Measurements from ENCODE around the gene SPIRE1. TPM values are rescaled to one million over a fixed set of nuclear protein-coding genes. Genes with fewer than 3 reads are reported as not detected.

The SPIRE1 gene
- total and polyA plus RNA-seq, 4 experiments from 2014 or later = 1.7 to 3.0 (median 1.8) TPM; not detected in 1

DNA sequence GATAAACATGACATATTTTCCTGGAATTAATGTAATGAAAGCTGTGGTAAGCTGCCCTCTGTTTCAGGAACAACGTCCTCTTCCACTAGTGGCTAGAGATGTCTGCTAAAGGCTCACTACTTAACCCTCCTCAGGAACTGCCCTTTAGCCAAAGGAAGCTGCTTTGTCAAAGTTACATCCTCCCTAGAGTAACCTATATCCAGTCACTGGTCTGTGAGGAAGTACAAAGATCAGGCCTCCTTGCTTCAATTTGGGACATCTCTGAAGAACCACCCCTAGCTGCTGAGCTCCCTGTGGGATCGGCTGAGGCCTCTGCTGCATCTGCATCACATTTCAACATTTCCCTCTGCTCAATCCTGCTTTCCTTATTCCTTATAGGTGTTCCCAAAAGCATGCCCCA lies 142.4 kb downstream of the SPIRE1 start:
- intact Hi-C loops (cut with micrococcal nuclease) = no loop called here
- no peaks in the 10 kb centered on the region for H3K27me3 ChIP-seq (ENCODE audit: insufficient read depth, low read length)
- Mint-ChIP-seq H3K9me3 (no peaks in the 10 kb centered on the region), H3K27me3 (peaks cover 1 to 5% of the 10 kb centered on the region in 2 donors), H3K36me3 (no peaks in the 10 kb centered on the region), H3K27ac (no peak overlapping the region), H3K4me1 (no peaks in the 10 kb centered on the region), H3K4me3 (no peak overlapping the region)
- ChIA-PET CTCF (ENCODE audit: partially characterized antibody) (no interaction called here), POLR2A (ENCODE audit: partially characterized antibody) (no interaction called here)
- no peak for DNase-seq
- H3K4me3 ChIP-seq (ENCODE audit: low read length in 2 of 2) = no peak overlapping the region
- no peaks in the 10 kb centered on the region for H3K36me3 ChIP-seq (ENCODE audit: insufficient read depth, low read length)
- no peak overlapping the region for H3K27ac ChIP-seq (ENCODE audit: low read depth, low read length)
- no peaks in the 10 kb centered on the region for H3K9me3 ChIP-seq (ENCODE audit: control insufficient read depth in 1 of 2, low read length in 2 of 2)
- no peaks in the 10 kb centered on the region for H3K4me1 ChIP-seq (ENCODE audit: insufficient read depth, low read length)

- Mint-ChIP-seq H3K27me3 (no peaks in the 10 kb centered on the region), H3K36me3 (peaks cover 0 to 7% of the 10 kb centered on the region in 2 donors), H3K4me1 (no peaks in the 10 kb centered on the region), H3K4me3 (no peak overlapping the region), H3K9me3 (no peaks in the 10 kb centered on the region), H3K27ac (no peak overlapping the region)
- no peaks in the 10 kb centered on the region for H3K4me1 ChIP-seq (ENCODE audit: insufficient read depth, low read length)
- H3K9me3 ChIP-seq (ENCODE audit: control insufficient read depth in 1 of 2, low read length in 2 of 2) = no peaks in the 10 kb centered on the region
- H3K27ac ChIP-seq (ENCODE audit: low read depth, low read length) = no peak overlapping the region
- no peaks in the 10 kb centered on the region for H3K27me3 ChIP-seq (ENCODE audit: insufficient read depth, low read length)
- no peak for DNase-seq
- no peaks in the 10 kb centered on the region for H3K36me3 ChIP-seq (ENCODE audit: insufficient read depth, low read length)
- ChIA-PET POLR2A (ENCODE audit: partially characterized antibody) (no interaction called here), CTCF (ENCODE audit: partially characterized antibody) (no interaction called here)
- intact Hi-C loops (cut with micrococcal nuclease) = no loop called here
- no peak overlapping the region for H3K4me3 ChIP-seq (ENCODE audit: low read length in 2 of 2)
Observed at GRCh38 chr18:12507007-12507406, 150.9 kb downstream of the SPIRE1 start.

DNA sequence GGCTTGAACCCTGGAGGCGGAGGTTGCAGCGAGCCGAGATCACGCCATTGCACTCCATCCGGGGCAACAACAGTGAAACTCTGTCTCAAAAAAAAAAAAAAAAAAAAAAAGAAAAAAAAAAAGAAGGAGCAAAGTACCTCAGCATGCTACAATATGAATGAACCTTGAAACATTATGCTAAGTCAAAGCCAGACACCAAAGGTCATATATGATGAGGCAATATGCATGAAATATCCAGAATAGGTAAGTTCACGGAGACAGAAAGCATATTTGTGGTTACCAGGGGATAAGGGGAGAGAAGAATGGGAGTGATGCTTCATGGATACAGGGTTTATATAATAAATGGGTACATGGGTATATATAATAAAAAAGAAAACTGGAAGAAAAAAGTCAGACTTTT lies 156.9 kb downstream of the SPIRE1 start:
- ChIA-PET CTCF (ENCODE audit: partially characterized antibody) (no interaction called here), POLR2A (ENCODE audit: partially characterized antibody) (no interaction called here)
- intact Hi-C loops (cut with micrococcal nuclease) = no loop called here
- Mint-ChIP-seq H3K27me3 (no peaks in the 10 kb centered on the region), H3K9me3 (no peaks in the 10 kb centered on the region), H3K27ac (no peak overlapping the region), H3K4me3 (no peak overlapping the region), H3K36me3 (peaks cover 0 to 7% of the 10 kb centered on the region in 2 donors), H3K4me1 (no peaks in the 10 kb centered on the region)
- Histone ChIP-seq H3K36me3 (ENCODE audit: insufficient read depth, low read length) (no peaks in the 10 kb centered on the region), H3K27ac (ENCODE audit: low read depth, low read length) (no peak overlapping the region), H3K4me1 (ENCODE audit: insufficient read depth, low read length) (no peaks in the 10 kb centered on the region), H3K9me3 (ENCODE audit: control insufficient read depth in 1 of 2, low read length in 2 of 2) (no peaks in the 10 kb centered on the region), H3K4me3 (ENCODE audit: low read length in 2 of 2) (no peak overlapping the region), H3K27me3 (ENCODE audit: insufficient read depth, low read length) (no peaks in the 10 kb centered on the region)
- no peak for DNase-seq

GRCh38 chr18:12497839-12498238 lies 160.1 kb downstream of the SPIRE1 start:
- H3K36me3 Mint-ChIP-seq = no peaks in the 10 kb centered on the region
- ChIA-PET CTCF (ENCODE audit: partially characterized antibody) (interaction anchor here (1.4 kb wide), 1 partner anchor 107 kb away, joined by 3 read pairs; no protein-coding TSS in a partner anchor), POLR2A (ENCODE audit: partially characterized antibody) (no interaction called here)
- intact Hi-C loops (cut with micrococcal nuclease) = no loop called here
- H3K36me3 ChIP-seq (ENCODE audit: insufficient read depth, low read length) = no peaks in the 10 kb centered on the region
- no peaks in the 10 kb centered on the region for H3K9me3 Mint-ChIP-seq
- H3K27ac Mint-ChIP-seq = no peak overlapping the region
- H3K27ac ChIP-seq (ENCODE audit: low read depth, low read length) = no peak overlapping the region
- no peaks in the 10 kb centered on the region for H3K9me3 ChIP-seq (ENCODE audit: control insufficient read depth in 1 of 2, low read length in 2 of 2)
- no peaks in the 10 kb centered on the region for H3K4me1 Mint-ChIP-seq
- H3K4me3 Mint-ChIP-seq = no peak overlapping the region
- no peaks in the 10 kb centered on the region for H3K27me3 Mint-ChIP-seq
- no peak for DNase-seq
- no peaks in the 10 kb centered on the region for H3K4me1 ChIP-seq (ENCODE audit: insufficient read depth, low read length)
- H3K27me3 ChIP-seq (ENCODE audit: insufficient read depth, low read length) = no peaks in the 10 kb centered on the region
- H3K4me3 ChIP-seq (ENCODE audit: low read length in 2 of 2) = no peak overlapping the region

DNA sequence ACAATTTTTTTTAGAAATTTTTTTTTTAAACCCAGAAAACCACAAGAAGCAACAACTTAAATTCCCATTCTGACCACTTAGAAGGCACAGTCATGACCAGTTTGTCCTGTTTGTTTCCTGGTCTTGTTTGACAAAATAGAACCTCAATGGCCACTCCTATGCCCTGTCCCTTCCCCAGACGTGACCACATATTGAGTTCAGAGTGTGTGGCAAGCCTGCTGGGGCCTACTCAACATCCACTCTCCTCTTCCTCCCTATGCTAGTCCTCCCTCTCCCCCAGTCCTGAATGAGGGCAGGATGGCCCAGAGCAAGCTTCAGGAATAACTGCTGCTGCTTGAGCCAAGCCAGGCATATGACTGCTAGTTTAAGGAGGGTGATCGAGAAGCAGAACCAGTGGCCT lies 160.6 kb downstream of the SPIRE1 start:
- Mint-ChIP-seq H3K4me3 (no peak overlapping the region), H3K27ac (no peak overlapping the region), H3K36me3 (no peaks in the 10 kb centered on the region), H3K27me3 (no peaks in the 10 kb centered on the region), H3K9me3 (no peaks in the 10 kb centered on the region), H3K4me1 (no peaks in the 10 kb centered on the region)
- H3K27me3 ChIP-seq (ENCODE audit: insufficient read depth, low read length) = no peaks in the 10 kb centered on the region
- H3K9me3 ChIP-seq (ENCODE audit: control insufficient read depth in 1 of 2, low read length in 2 of 2) = no peaks in the 10 kb centered on the region
- H3K4me3 ChIP-seq (ENCODE audit: low read length in 2 of 2) = no peak overlapping the region
- no peaks in the 10 kb centered on the region for H3K4me1 ChIP-seq (ENCODE audit: insufficient read depth, low read length)
- H3K36me3 ChIP-seq (ENCODE audit: insufficient read depth, low read length) = no peaks in the 10 kb centered on the region
- ChIA-PET POLR2A (ENCODE audit: partially characterized antibody) (no interaction called here), CTCF (ENCODE audit: partially characterized antibody) (interaction anchor here (1.4 kb wide), 1 partner anchor 106 kb away, joined by 3 read pairs; no protein-coding TSS in a partner anchor)
- intact Hi-C loops (cut with micrococcal nuclease) = no loop called here
- no peak for DNase-seq
- no peak overlapping the region for H3K27ac ChIP-seq (ENCODE audit: low read depth, low read length)

GRCh38 chr18:12492907-12493306 lies 165.0 kb downstream of the SPIRE1 start:
- Mint-ChIP-seq H3K27me3 (no peaks in the 10 kb centered on the region), H3K36me3 (peaks cover 0 to 7% of the 10 kb centered on the region in 2 donors), H3K4me3 (no peak overlapping the region), H3K9me3 (no peaks in the 10 kb centered on the region), H3K27ac (no peak overlapping the region), H3K4me1 (no peaks in the 10 kb centered on the region)
- H3K27me3 ChIP-seq (ENCODE audit: insufficient read depth, low read length) = no peaks in the 10 kb centered on the region
- H3K36me3 ChIP-seq (ENCODE audit: insufficient read depth, low read length) = no peaks in the 10 kb centered on the region
- intact Hi-C loops (cut with micrococcal nuclease) = no loop called here
- no peaks in the 10 kb centered on the region for H3K9me3 ChIP-seq (ENCODE audit: control insufficient read depth in 1 of 2, low read length in 2 of 2)
- DNase-seq = no peak
- H3K4me1 ChIP-seq (ENCODE audit: insufficient read depth, low read length) = no peaks in the 10 kb centered on the region
- ChIA-PET POLR2A (ENCODE audit: partially characterized antibody) (no interaction called here), CTCF (ENCODE audit: partially characterized antibody) (no interaction called here)
- no peak overlapping the region for H3K4me3 ChIP-seq (ENCODE audit: low read length in 2 of 2)
- H3K27ac ChIP-seq (ENCODE audit: low read depth, low read length) = no peak overlapping the region

- ChIA-PET POLR2A (ENCODE audit: partially characterized antibody) (no interaction called here), CTCF (ENCODE audit: partially characterized antibody) (no interaction called here)
- H3K4me1 Mint-ChIP-seq = no peaks in the 10 kb centered on the region
- no peaks in the 10 kb centered on the region for H3K4me1 ChIP-seq (ENCODE audit: insufficient read depth, low read length)
- no peaks in the 10 kb centered on the region for H3K9me3 Mint-ChIP-seq
- intact Hi-C loops (cut with micrococcal nuclease) = no loop called here
- H3K9me3 ChIP-seq (ENCODE audit: control insufficient read depth in 1 of 2, low read length in 2 of 2) = no peaks in the 10 kb centered on the region
- peaks cover 0 to 7% of the 10 kb centered on the region in 2 donors for H3K36me3 Mint-ChIP-seq
- no peak overlapping the region for H3K27ac ChIP-seq (ENCODE audit: low read depth, low read length)
- no peaks in the 10 kb centered on the region for H3K36me3 ChIP-seq (ENCODE audit: insufficient read depth, low read length)
- H3K27me3 ChIP-seq (ENCODE audit: insufficient read depth, low read length) = no peaks in the 10 kb centered on the region
- H3K27ac Mint-ChIP-seq = no peak overlapping the region
- no peak for DNase-seq
- no peak overlapping the region for H3K4me3 Mint-ChIP-seq
- no peaks in the 10 kb centered on the region for H3K27me3 Mint-ChIP-seq
- no peak overlapping the region for H3K4me3 ChIP-seq (ENCODE audit: low read length in 2 of 2)
Observed at GRCh38 chr18:12491611-12492435, 166.1 kb downstream of the SPIRE1 start.

Measured in CD4-positive, alpha-beta memory T cell (primary cell).